ENCODE data around the gene TUBA4A. TPM values are rescaled to one million over a fixed set of nuclear protein-coding genes. Genes with fewer than 3 reads are reported as not detected.

TUBA4A gene
- total RNA-seq (2013; cell fraction: nucleolus; rRNA removed), result 33.4 and 45.6 TPM in 2 replicates
- total RNA-seq (2014; rRNA removed), result 126 and 130 TPM in 2 replicates
- 81.9 and 89.4 TPM in 2 replicates for total RNA-seq (2014; rRNA removed; fragmentation: Illumina TruSeq; extraction: Trizol)
- 117 and 142 TPM in 2 replicates for total RNA-seq (2021)
- polyA plus RNA-seq (2011; ENCODE audit: low read depth), result 64.8 TPM
- polyA plus RNA-seq (2011; rRNA removed), result 85.4 and 270 TPM in 2 replicates
- polyA plus RNA-seq (2011; cell fraction: cytosol; rRNA removed), result 383 and 456 TPM in 2 replicates
- polyA plus RNA-seq (2011; cell fraction: nucleus; rRNA removed), result 369 and 394 TPM in 2 replicates
- 102 and 109 TPM in 2 replicates for polyA plus RNA-seq (2012)
- polyA plus RNA-seq (2014; fragmentation: Illumina TruSeq; extraction: Trizol), result 308 and 325 TPM in 2 replicates
- polyA plus RNA-seq (2014; fragmentation: Nextera tagmentation; extraction: Ambion mirVana), result 10 to 100 TPM; 58.2 to 88.6 TPM
- polyA plus RNA-seq (2014; rRNA removed), result 118 and 122 TPM in 2 replicates
- polyA plus RNA-seq (2016; fragmentation: Nextera tagmentation; extraction: Ambion mirVana), result 100 to 1,000 TPM; 229 to 254 TPM
- polyA minus RNA-seq (2011; rRNA and poly(A)+ RNA removed), result 81.9 and 101 TPM in 2 replicates
- polyA minus RNA-seq (2011; cell fraction: cytosol; rRNA and poly(A)+ RNA removed), result 32.6 and 48.3 TPM in 2 replicates
- 54.6 and 92.9 TPM in 2 replicates for polyA minus RNA-seq (2011; cell fraction: nucleus; rRNA and poly(A)+ RNA removed)
- percentile 89 among the genes with signal in this experiment for Bru-seq, nascent RNA
- percentile 89 among the genes with signal in this experiment for BruChase-seq, experiment 1, labeled RNA remaining after a 6-hour chase
- BruChase-seq, experiment 2, labeled RNA remaining after a 2-hour chase, result percentile 91 among the genes with signal in this experiment
- long read RNA-seq, experiment 1, transcript TUBA4A-201 (4 exons, 2,162 nt), result major isoform, 284 of 329 reads
- long read RNA-seq, experiment 1, partial matches to known transcripts, result 19 of 329 reads
- long read RNA-seq, experiment 1, other reads (novel, unspliced or antisense), result 20 of 329 reads
- long read RNA-seq, experiment 2, transcript TUBA4A-201 (4 exons, 2,162 nt), result major isoform, 778 of 889 reads
- long read RNA-seq, experiment 2, transcript TUBA4A-210 (3 exons, 790 nt), result minor isoform, 5 of 889 reads
- long read RNA-seq, experiment 2, transcript TUBA4A-208 (3 exons, 804 nt), result minor isoform, 9 of 889 reads
- long read RNA-seq, experiment 2, partial matches to known transcripts, result 57 of 889 reads
- long read RNA-seq, experiment 2, other reads (novel, unspliced or antisense), result 35 of 889 reads

- peaks cover 44% of the 10 kb centered on the region for H3K79me2 ChIP-seq (ENCODE audit: control insufficient read depth, insufficient read depth, low read length)
- ChIA-PET RAD21 (ENCODE audit: unreplicated experiment) (interaction anchor here (0.8 to 5.1 kb wide), 12 partner anchors 8 to 134 kb away, joined by 3 to 53 read pairs (median 4); partner anchors contain the start of genes ANKZF1, ATG9A, DNAJB2 and GLB1L), SMC1A (ENCODE audit: uncharacterized antibody, unreplicated experiment) (interaction anchor here (1.0 to 8.6 kb wide), 7 partner anchors 8 to 358 kb away, joined by 3 to 98 read pairs (median 4); partner anchors contain the start of genes ABCB6, DNAJB2, GLB1L and STK16), POLR2A (interaction anchor here (0.6 to 9.0 kb wide), 17 partner anchors 8 to 367 kb away, joined by 3 to 160 read pairs (median 7); partner anchors contain the start of genes ABCB6, ANKZF1, ATG9A and DNAJB2), CTCF (interaction anchor here (0.6 to 6.1 kb wide), 15 partner anchors 8 to 356 kb away, joined by 3 to 65 read pairs (median 4); partner anchors contain the start of genes CNPPD1, DNAJB2, GLB1L and NHEJ1)
- no peaks in the 10 kb centered on the region for H3K27me3 ChIP-seq (replicated peaks in 1 of 2; ENCODE audit: control insufficient read depth in 2 of 2, insufficient read depth in 2 of 2, low read length in 1 of 2)
- peaks cover 9% of the 10 kb centered on the region in 2 experiments for H3K36me3 ChIP-seq (ENCODE audit: control insufficient read depth in 2 of 2, insufficient read depth in 2 of 2, low read length in 1 of 2)
- DNase-seq (ENCODE audit: low read depth, low spot score) (no peak), ATAC-seq (peak; percentile 83), FAIRE-seq (no peak)
- peak within 1 kb of the TSS; percentile 86 for H3K9ac ChIP-seq (ENCODE audit: control insufficient read depth, insufficient read depth, low read length)
- H3K4me2 ChIP-seq (ENCODE audit: control insufficient read depth, insufficient read depth), result peak within 1 kb of the TSS; percentile 92
- no TSS peak for BruUV-seq (replicated peaks)
- no peaks in the 10 kb centered on the region for H3K9me3 ChIP-seq (replicated peaks; ENCODE audit: control insufficient read depth, insufficient read depth, low read length)
- H4K20me1 ChIP-seq (ENCODE audit: control insufficient read depth, insufficient read depth), result 0 out of 2 replicates have a peak, but pooled peaks cover 4% of the 10 kb centered on the region
- 1% methylated on average over 71 of the region's 76 CpGs for WGBS (ENCODE audit: insufficient coverage, insufficient replicate concordance, low lambda C conversion rate, missing lambda C conversion rate)
- in situ Hi-C loops (cut with MboI), result no loop called here
- intact Hi-C loops (cut with micrococcal nuclease; ENCODE audit: unreplicated experiment), result loop anchor here (1.0 to 2.0 kb wide), 5 partner anchors 25 to 93 kb away; partner anchors contain the start of genes ANKZF1, ATG9A, CNPPD1 and DNAJB2
- H3K27ac ChIP-seq (ENCODE audit: control insufficient read depth, insufficient read depth), result peak within 1 kb of the TSS; percentile 77
- H3K4me1 ChIP-seq (ENCODE audit: control insufficient read depth, insufficient read depth, low read length), result peaks cover 22% of the 10 kb centered on the region
- H2AFZ ChIP-seq (ENCODE audit: control insufficient read depth, low read depth, low read length), result peak within 1 kb of the TSS; percentile 92
- H3K4me3 ChIP-seq, result peak within 1 kb of the TSS; percentile 86
- TF ChIP-seq CHD1 (IDR thresholded peaks at IDR 0.05; ENCODE audit: low read depth, low read length), result peak; percentile 38; the same call in 1 of the 2 replicates
- TF ChIP-seq POLR2AphosphoS5 (IDR thresholded peaks at IDR 0.05; ENCODE audit: low read length), result peak; percentile 98
- TF ChIP-seq SMC3 (IDR thresholded peaks at IDR 0.05; ENCODE audit: borderline replicate concordance, low read length), result no peak
- no peak for TF ChIP-seq NFYB (IDR thresholded peaks at IDR 0.05; ENCODE audit: insufficient read depth, low read depth, low read length)
- no peak for TF ChIP-seq CBX5 (IDR thresholded peaks at IDR 0.05; ENCODE audit: low read depth)
- no peak for TF ChIP-seq HDAC2 (IDR thresholded peaks at IDR 0.05)
- TF ChIP-seq SRF (IDR thresholded peaks at IDR 0.05; ENCODE audit: low read depth in 2 of 2, low read length in 2 of 2), result 0 out of 4 replicates have a peak, but pooled peaks of 1 of the 2 experiments have one; percentile 6
- no peak for TF ChIP-seq ZNF274 (IDR thresholded peaks at IDR 0.05; ENCODE audit: insufficient read depth, insufficient read length)
- peak; percentile 97 for TF ChIP-seq POLR2A (IDR thresholded peaks at IDR 0.05; ENCODE audit: low read depth, low read length)
- peak; percentile 68 for TF ChIP-seq GATAD2B (conservative IDR thresholded peaks at IDR 0.05; ENCODE audit: low read depth)
- TF ChIP-seq USF2 (IDR thresholded peaks at IDR 0.05; ENCODE audit: borderline replicate concordance, low read depth, low read length), result no peak
- TF ChIP-seq RAD21 (IDR thresholded peaks at IDR 0.05; ENCODE audit: insufficient read depth, low read depth, low read length), result no peak
- TF ChIP-seq NR2F1 (conservative IDR thresholded peaks at IDR 0.05), result peak; percentile 43
- TF ChIP-seq FOS (IDR thresholded peaks at IDR 0.05; ENCODE audit: borderline replicate concordance, extremely low read depth, insufficient read length), result no peak
Measured at GRCh38 chr2:219253753-219254589, at the start of gene TUBA4A. TUBA4A (minus strand) TSS chr2:219253918; CDS start chr2:219253858, 60 bp downstream.

Data from GM12878 (cell line).